ENCODE measurements around the gene TTLL6. TPM values are rescaled to one million over a fixed set of nuclear protein-coding genes. Genes with fewer than 3 reads are reported as not detected.

Gene TTLL6
- total RNA-seq, 1 experiment from 2014 or later, result 2.4 TPM

GRCh38 chr17:48856122-48856821 lies 39.2 kb upstream of the TTLL6 start:
- no peaks in the 10 kb centered on the region for H3K27me3 ChIP-seq (ENCODE audit: insufficient read depth, low read length)
- TF ChIP-seq, protein P1, sequence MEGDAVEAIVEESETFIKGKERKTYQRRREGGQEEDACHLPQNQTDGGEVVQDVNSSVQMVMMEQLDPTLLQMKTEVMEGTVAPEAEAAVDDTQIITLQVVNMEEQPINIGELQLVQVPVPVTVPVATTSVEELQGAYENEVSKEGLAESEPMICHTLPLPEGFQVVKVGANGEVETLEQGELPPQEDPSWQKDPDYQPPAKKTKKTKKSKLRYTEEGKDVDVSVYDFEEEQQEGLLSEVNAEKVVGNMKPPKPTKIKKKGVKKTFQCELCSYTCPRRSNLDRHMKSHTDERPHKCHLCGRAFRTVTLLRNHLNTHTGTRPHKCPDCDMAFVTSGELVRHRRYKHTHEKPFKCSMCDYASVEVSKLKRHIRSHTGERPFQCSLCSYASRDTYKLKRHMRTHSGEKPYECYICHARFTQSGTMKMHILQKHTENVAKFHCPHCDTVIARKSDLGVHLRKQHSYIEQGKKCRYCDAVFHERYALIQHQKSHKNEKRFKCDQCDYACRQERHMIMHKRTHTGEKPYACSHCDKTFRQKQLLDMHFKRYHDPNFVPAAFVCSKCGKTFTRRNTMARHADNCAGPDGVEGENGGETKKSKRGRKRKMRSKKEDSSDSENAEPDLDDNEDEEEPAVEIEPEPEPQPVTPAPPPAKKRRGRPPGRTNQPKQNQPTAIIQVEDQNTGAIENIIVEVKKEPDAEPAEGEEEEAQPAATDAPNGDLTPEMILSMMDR (conservative IDR thresholded peaks at IDR 0.05), result no peak
- no peak overlapping the region for H4K91ac ChIP-seq (ENCODE audit: insufficient read length, low read depth, low read length)
- H3K18ac ChIP-seq (ENCODE audit: insufficient read length, low read depth, low read length), result no peak overlapping the region
- H3K23me2 ChIP-seq (ENCODE audit: insufficient read length, low read depth, low read length, poor library complexity, severe bottlenecking), result no peaks in the 10 kb centered on the region
- no peak overlapping the region for H3K56ac ChIP-seq (ENCODE audit: insufficient read length, low read depth, low read length)
- Mint-ChIP-seq H3K36me3 (ENCODE audit: insufficient read depth in 1 of 3, low read depth in 3 of 3) (peaks cover 0 to 11% (median 0%) of the 10 kb centered on the region in 3 experiments; a peak in 3 of 7 replicates), H3K9me3 (no peaks in the 10 kb centered on the region), H3K4me1 (no peaks in the 10 kb centered on the region), H3K4me3 (no peak overlapping the region), H3K27me3 (ENCODE audit: low read depth) (no peaks in the 10 kb centered on the region), H3K27ac (peak overlapping the region in 1 of 3 experiments; percentile 17; a peak in 2 of 7 replicates)
- H3K4me2 ChIP-seq (ENCODE audit: insufficient read depth, insufficient read length, low read length), result no peak overlapping the region
- 0 out of 2 replicates have a peak, but pooled peaks cover 4% of the 10 kb centered on the region for H3K4me1 ChIP-seq (ENCODE audit: insufficient read depth, low read length)
- H2BK20ac ChIP-seq (ENCODE audit: low read depth, low read length, poor library complexity, severe bottlenecking), result no peak overlapping the region
- DNase-seq, result no peak
- H3K27ac ChIP-seq (ENCODE audit: insufficient read length, low read depth, low read length), result no peak overlapping the region
- no peaks in the 10 kb centered on the region for H3K9me3 ChIP-seq (ENCODE audit: control insufficient read depth, low read depth, low read length)
- H3K79me2 ChIP-seq (ENCODE audit: insufficient read depth, low read length), result no peaks in the 10 kb centered on the region
- H2BK12ac ChIP-seq (ENCODE audit: insufficient read length, low read depth, low read length), result no peak overlapping the region
- no peak overlapping the region for H3K9ac ChIP-seq (ENCODE audit: extremely low read depth, insufficient read length, low read length)
- H3T11ph ChIP-seq (ENCODE audit: low read length), result no peak overlapping the region
- no peak overlapping the region for H3K23ac ChIP-seq (ENCODE audit: insufficient read length, low read depth, low read length)
- no peak overlapping the region for H2BK5ac ChIP-seq (ENCODE audit: insufficient read length, low read length)
- no peak overlapping the region for H2AFZ ChIP-seq (ENCODE audit: low read length)
- no peak overlapping the region for H3K14ac ChIP-seq (ENCODE audit: insufficient read depth, low read length)
- no peak overlapping the region for H4K8ac ChIP-seq (replicated peaks; ENCODE audit: insufficient read length, low read depth, low read length)
- no peak overlapping the region for H2AK5ac ChIP-seq (ENCODE audit: insufficient read length, low read length)
- no CpG with 5 or more reads among the region's 3 CpGs for WGBS (ENCODE audit: extremely low coverage, insufficient read length, low lambda C conversion rate)
- H4K20me1 ChIP-seq (ENCODE audit: control insufficient read depth, insufficient read depth, insufficient read length), result no peaks in the 10 kb centered on the region
- no peak overlapping the region for H4K5ac ChIP-seq (ENCODE audit: insufficient read length, low read depth, low read length)
- H2BK120ac ChIP-seq (ENCODE audit: low read depth, low read length, poor library complexity, severe bottlenecking), result no peak overlapping the region
- no peak overlapping the region for H3K4ac ChIP-seq (ENCODE audit: low read depth, low read length)
- H3K79me1 ChIP-seq (ENCODE audit: insufficient read depth, low read depth, low read length, poor library complexity, severe bottlenecking), result no peaks in the 10 kb centered on the region
- no peak overlapping the region for H2BK15ac ChIP-seq (ENCODE audit: low read depth, low read length)

Measured in H9 (cell line).